GM12875 (cell line): Measurements from ENCODE around the gene TFDP3.
A peak's percentile ranks its signal among the peaks of the same experiment; 100 is the strongest.

Experiments used
- H3K4me3 ChIP-seq: one replicate; pipeline ENCODE4 v1.5.1; 2011; ENCODE audit warnings: low read depth, low read length, control low read depth
- TF ChIP-seq, protein P1 (sequence below): IDR thresholded peaks from 2 replicates; pipeline ENCODE4 v1.5.1; 2011; ENCODE audit warnings: low read depth, mild to moderate bottlenecking, control low read depth, inconsistent platforms, low read length, moderate library complexity, borderline replicate concordance; ENCODE audit not compliant: insufficient read depth

TFDP3 gene

DNA sequence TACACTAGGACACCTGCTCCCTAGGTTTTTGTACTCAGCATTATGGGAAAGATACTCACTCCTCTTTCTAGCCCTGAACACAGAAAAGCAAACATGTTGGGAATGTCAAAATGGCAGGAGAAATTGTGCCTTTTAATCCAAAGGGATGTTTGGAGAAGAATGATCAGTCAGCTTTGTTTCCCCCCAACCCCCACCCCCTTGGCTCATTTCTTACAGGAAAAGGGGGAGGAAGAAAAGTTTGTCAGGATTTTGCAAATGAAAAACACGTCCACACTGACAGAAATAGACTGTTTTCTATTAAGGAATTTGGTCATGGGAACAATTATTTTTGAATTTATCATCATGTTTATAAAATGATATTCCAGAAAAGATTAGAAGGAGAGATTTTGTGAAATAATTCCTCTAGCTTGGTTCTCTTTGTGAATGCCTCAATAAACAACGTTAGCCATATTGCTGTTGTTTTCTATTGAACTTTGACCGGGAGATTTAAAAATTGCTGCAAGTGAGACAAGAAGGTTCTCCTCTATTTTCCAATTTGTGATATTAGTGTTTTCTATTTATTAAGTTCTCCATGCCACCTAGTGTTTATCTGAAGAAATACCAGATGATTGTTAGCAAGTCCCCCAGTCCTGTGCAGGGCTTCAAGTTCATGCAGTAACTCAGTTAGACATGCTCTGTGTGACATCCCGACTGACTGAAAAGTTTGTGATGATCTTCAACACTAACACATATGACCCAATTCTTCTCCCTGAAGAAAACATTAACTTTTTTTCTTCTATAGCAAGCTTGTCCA lies 31.3 kb upstream of the TFDP3 start:
- H3K4me3 ChIP-seq, result no peak overlapping the region
- TF ChIP-seq, protein P1, sequence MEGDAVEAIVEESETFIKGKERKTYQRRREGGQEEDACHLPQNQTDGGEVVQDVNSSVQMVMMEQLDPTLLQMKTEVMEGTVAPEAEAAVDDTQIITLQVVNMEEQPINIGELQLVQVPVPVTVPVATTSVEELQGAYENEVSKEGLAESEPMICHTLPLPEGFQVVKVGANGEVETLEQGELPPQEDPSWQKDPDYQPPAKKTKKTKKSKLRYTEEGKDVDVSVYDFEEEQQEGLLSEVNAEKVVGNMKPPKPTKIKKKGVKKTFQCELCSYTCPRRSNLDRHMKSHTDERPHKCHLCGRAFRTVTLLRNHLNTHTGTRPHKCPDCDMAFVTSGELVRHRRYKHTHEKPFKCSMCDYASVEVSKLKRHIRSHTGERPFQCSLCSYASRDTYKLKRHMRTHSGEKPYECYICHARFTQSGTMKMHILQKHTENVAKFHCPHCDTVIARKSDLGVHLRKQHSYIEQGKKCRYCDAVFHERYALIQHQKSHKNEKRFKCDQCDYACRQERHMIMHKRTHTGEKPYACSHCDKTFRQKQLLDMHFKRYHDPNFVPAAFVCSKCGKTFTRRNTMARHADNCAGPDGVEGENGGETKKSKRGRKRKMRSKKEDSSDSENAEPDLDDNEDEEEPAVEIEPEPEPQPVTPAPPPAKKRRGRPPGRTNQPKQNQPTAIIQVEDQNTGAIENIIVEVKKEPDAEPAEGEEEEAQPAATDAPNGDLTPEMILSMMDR, result no peak

DNA sequence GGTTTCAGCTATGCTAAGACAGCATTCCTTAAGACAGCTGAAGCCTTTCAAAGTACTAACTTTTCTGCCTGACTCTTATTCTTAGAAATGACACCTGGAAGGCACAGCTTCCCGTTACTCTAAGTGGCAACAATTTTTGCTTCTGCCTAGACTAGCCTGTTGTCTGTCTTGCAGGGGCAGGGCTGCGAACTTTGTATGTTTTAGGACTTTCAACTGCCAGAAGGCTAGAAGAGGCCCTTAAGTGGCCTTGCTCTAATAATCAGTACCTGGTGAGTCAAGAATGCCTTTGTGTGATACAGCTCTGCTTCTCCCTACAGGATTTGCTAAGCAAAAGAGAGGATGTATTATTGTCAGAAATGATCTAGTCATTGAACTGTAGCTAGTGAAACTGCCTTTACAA lies 30.0 kb upstream of the TFDP3 start:
- TF ChIP-seq, protein P1, result no peak
- H3K4me3 ChIP-seq, result no peak overlapping the region

DNA sequence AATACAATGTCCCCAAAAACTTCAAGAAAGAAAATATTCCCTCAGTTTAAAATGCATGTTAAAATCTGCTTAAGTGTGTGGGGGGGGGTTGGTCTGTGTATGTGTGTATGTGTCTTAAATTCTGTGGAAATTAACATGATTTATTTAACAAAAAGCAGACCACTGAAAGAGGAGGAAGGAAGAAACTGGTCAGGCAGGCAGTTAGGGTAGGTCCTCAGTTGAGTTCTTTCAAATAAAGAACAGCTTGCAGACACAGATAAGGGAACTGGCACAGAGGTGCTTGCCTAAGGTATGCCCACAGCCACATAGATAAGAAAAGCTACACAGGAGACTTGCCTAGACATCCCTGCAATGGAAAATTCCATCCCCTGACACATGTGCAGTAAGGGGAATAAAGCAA lies 28.8 kb upstream of the TFDP3 start:
- TF ChIP-seq, protein P1, result no peak

DNA sequence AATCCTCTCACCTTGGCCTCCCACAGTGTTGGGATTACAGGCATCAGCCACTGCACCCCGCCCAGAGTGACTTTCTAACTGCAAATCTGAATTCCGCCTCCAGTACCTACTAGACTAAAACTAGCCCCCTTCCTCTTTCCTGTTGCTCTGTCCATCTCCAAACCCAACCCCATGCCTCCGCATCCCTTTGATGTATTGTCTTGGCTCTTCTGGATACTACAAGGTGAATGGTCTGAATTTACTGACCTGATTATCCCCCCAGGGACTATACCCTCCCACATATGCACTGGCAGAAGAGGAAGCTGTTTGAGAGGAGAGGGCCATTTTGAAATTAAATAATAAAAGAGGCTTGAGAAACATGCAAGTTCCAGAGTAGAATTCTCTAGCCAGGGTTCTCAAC lies 17.7 kb upstream of the TFDP3 start:
- TF ChIP-seq, protein P1, result no peak
- H3K4me3 ChIP-seq, result no peak overlapping the region

More for the DNA sequence above, 28.8 kb upstream of the TFDP3 start:
- H3K4me3 ChIP-seq, result no peak overlapping the region

DNA sequence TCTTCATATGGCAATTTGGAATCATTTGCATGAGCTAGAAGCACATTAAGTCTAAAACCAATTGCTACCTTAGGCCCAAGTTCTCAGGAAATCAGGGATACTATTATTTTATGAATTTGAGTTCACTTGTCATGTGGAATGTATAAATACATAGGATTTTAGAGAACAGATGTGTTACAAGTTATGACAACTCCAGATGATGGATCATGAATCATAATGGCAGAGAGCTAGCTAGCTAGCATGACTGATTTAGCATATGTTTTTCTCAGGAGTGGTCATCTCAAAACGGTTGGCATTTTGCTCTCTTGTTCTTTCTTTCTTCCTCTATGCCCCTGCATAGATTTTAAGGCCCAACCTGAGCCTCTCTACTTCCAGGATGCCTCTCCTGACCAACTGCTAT lies 14.2 kb upstream of the TFDP3 start:
- TF ChIP-seq, protein P1, result no peak
- H3K4me3 ChIP-seq, result no peak overlapping the region

DNA sequence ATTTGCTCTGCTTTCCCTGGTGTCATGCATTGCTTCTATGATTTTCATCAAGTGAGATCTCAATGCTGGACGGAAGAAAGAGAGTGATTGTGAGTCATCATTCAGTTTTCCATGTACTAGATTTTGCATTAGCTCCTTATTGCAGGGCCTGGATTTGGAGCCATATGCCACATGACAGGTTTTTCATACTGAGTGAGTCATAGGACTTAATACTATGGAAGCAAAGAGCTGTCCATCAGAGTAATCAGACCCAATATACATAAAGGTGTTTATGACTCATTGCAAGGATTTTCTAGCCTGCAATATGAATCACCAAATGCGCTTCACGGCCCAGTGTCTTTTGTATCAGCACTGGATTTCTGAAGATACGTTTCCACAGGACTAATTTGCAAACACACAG lies 11.2 kb upstream of the TFDP3 start:
- no peak overlapping the region for H3K4me3 ChIP-seq
- TF ChIP-seq, protein P1, result no peak

DNA sequence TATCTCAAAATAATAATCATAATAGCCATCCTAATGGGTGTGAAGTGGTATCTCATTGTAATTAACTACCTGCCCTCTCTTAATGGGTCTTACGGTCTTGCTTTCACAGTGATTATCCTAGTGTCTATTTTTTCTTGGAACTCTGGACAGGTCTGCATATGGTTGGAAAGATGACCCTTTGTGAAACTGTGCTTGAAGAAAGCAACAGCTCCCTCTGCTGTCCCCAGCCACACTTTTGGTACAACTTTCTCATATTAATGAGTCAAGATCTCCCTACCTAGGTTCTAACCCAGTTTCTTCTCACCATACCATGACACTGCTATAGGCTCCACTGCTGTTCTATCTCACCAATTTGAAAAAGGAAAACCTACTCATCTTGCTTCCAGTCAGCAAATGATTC lies 2.4 kb downstream of the TFDP3 start:
- no peak overlapping the region for H3K4me3 ChIP-seq
- TF ChIP-seq, protein P1, result peak; percentile 21; the same call in 1 of the 2 replicates
